ENCODE results near the gene ZC3H14.
"Not testable (repeated sequence)": the region's sequence is repeated elsewhere in the genome, so short reads cannot be mapped to it uniquely, and the experiment has no call there.

The ZC3H14 gene

GRCh38 chr14:88562831-88563686 lies at the start of gene ZC3H14:
Gene ZC3H14, plus strand, starts transcription at chr14:88563037. Its CDS starts 97 bp downstream, at chr14:88563134.
- peak; percentile 90 for DNase-seq

GRCh38 chr14:88515499-88516221 lies 47.2 kb upstream of the ZC3H14 start:
- no peak for DNase-seq

- DNase-seq: no peak
Measured at GRCh38 chr14:88516861-88517357, 45.9 kb upstream of the ZC3H14 start.

GRCh38 chr14:88518592-88519512 lies 44.0 kb upstream of the ZC3H14 start:
- no peak for DNase-seq

GRCh38 chr14:88519907-88520306 lies 42.9 kb upstream of the ZC3H14 start:
- no peak for DNase-seq

- DNase-seq: no peak
Measured at GRCh38 chr14:88521818-88522217, 41.0 kb upstream of the ZC3H14 start.

GRCh38 chr14:88522393-88522792 lies 40.4 kb upstream of the ZC3H14 start:
- DNase-seq: no peak

GRCh38 chr14:88529889-88530288 lies 32.9 kb upstream of the ZC3H14 start:
- DNase-seq: not testable (repeated sequence)

- no peak for DNase-seq
Measured at GRCh38 chr14:88533064-88533602, 29.7 kb upstream of the ZC3H14 start.

- no peak for DNase-seq
Measured at GRCh38 chr14:88535149-88535548, 27.7 kb upstream of the ZC3H14 start.

GRCh38 chr14:88535813-88536212 lies 27.0 kb upstream of the ZC3H14 start:
- no peak for DNase-seq

GRCh38 chr14:88541324-88541723 lies 21.5 kb upstream of the ZC3H14 start:
- DNase-seq: no peak

- DNase-seq: no peak
Measured at GRCh38 chr14:88542857-88543795, 19.7 kb upstream of the ZC3H14 start.

GRCh38 chr14:88545256-88545655 lies 17.6 kb upstream of the ZC3H14 start:
- DNase-seq: no peak

- DNase-seq: no peak
Measured at GRCh38 chr14:88546621-88547385, 16.0 kb upstream of the ZC3H14 start.

GRCh38 chr14:88547386-88547780 lies 15.5 kb upstream of the ZC3H14 start:
- no peak for DNase-seq

- no peak for DNase-seq
Measured at GRCh38 chr14:88550078-88550477, 12.8 kb upstream of the ZC3H14 start.

GRCh38 chr14:88551094-88551870 lies 11.6 kb upstream of the ZC3H14 start:
- peak; percentile 52 for DNase-seq

GRCh38 chr14:88551980-88552431 lies 10.8 kb upstream of the ZC3H14 start:
- DNase-seq: no peak

GRCh38 chr14:88552876-88553275 lies 10.0 kb upstream of the ZC3H14 start:
- no peak for DNase-seq
